ENCODE data around the gene UPF1. TPM values are rescaled to one million over a fixed set of nuclear protein-coding genes. Genes with fewer than 3 reads are reported as not detected.
A peak's percentile ranks its signal among the peaks of the same experiment; 100 is the strongest.

Gene UPF1
- polyA plus RNA-seq, 1 of the 3 experiments (the other 2 are of a cell fraction) = 33.3 TPM

- H4K20me1 ChIP-seq (ENCODE audit: insufficient read depth) = peaks cover 100% of the 10 kb centered on the region
Measured at GRCh38 chr19:18841400-18841799, 9.6 kb downstream of the UPF1 start.

GRCh38 chr19:18842166-18842565, 10.4 kb downstream of the UPF1 start:
- peaks cover 100% of the 10 kb centered on the region for H4K20me1 ChIP-seq (ENCODE audit: insufficient read depth)
- POLR2A ChIA-PET = interaction anchor here (1.1 kb wide), 1 partner anchor 10 kb away, joined by 7 read pairs; the partner anchor contains the start of gene UPF1

More at GRCh38 chr19:18841400-18841799, 9.6 kb downstream of the UPF1 start:
- no peaks in the 10 kb centered on the region for H3K9me2 ChIP-seq
- H3K27ac ChIP-seq (ENCODE audit: low read depth in 2 of 2, low read length in 1 of 2) = no peak overlapping the region
- H3K4me2 ChIP-seq = no peak overlapping the region
- H3K27me3 ChIP-seq (ENCODE audit: insufficient read depth) = no peaks in the 10 kb centered on the region
- H3K79me2 ChIP-seq (ENCODE audit: insufficient read depth) = peaks cover 99% of the 10 kb centered on the region
- H3K9me3 ChIP-seq = no peaks in the 10 kb centered on the region
- H2AFZ ChIP-seq (ENCODE audit: low read depth) = no peak overlapping the region
- peaks cover 8% of the 10 kb centered on the region for H3F3A ChIP-seq (replicated peaks; ENCODE audit: insufficient read depth)
- H3K9ac ChIP-seq = no peak overlapping the region
- TF ChIP-seq YY1 (IDR thresholded peaks at IDR 0.05; ENCODE audit: low read depth) = no peak
- TF ChIP-seq CHD2 (IDR thresholded peaks at IDR 0.05; ENCODE audit: low read length, partially characterized antibody) = no peak
- TF ChIP-seq MXI1 (IDR thresholded peaks at IDR 0.05; ENCODE audit: low read depth, low read length) = no peak
- TF ChIP-seq SMC3 (IDR thresholded peaks at IDR 0.05; ENCODE audit: low read depth, low read length) = no peak
- peaks cover 3 to 40% of the 10 kb centered on the region in 2 experiments; a peak in 1 of 4 replicates for H3K4me1 ChIP-seq (ENCODE audit: control insufficient read depth in 1 of 2, insufficient read depth in 2 of 2, low read depth in 1 of 2, low read length in 1 of 2)
- CTCF ChIA-PET = interaction anchor here (1.3 to 12.6 kb wide), 4 partner anchors 10 to 249 kb away, joined by 4 to 234 read pairs (median 12); partner anchors contain the start of genes REX1BD and UPF1
- no peak overlapping the region for H3K4me3 ChIP-seq (ENCODE audit: low read depth in 2 of 2, low read length in 1 of 2)
- DNase-seq = no peak
- POLR2A ChIA-PET = interaction anchor here (1.6 kb wide), 1 partner anchor 10 kb away, joined by 4 read pairs; the partner anchor contains the start of gene UPF1
- peaks cover 0 to 2% of the 10 kb centered on the region in 2 experiments for H3K36me3 ChIP-seq (replicated peaks in 1 of 2; ENCODE audit: control insufficient read depth in 1 of 2, insufficient read depth in 2 of 2, low read length in 1 of 2)
- WGBS (ENCODE audit: low lambda C conversion rate) = 88% methylated on average over 13 of the region's 15 CpGs

More at GRCh38 chr19:18842166-18842565, 10.4 kb downstream of the UPF1 start:
- Histone ChIP-seq H3F3A (replicated peaks; ENCODE audit: insufficient read depth) (peaks cover 8% of the 10 kb centered on the region), H3K9me3 (no peaks in the 10 kb centered on the region), H3K9me2 (no peaks in the 10 kb centered on the region), H3K4me1 (ENCODE audit: control insufficient read depth in 1 of 2, insufficient read depth in 2 of 2, low read depth in 1 of 2, low read length in 1 of 2) (peaks cover 3 to 47% of the 10 kb centered on the region in 2 experiments; a peak in 3 of 4 replicates), H3K9ac (no peak overlapping the region), H3K4me2 (no peak overlapping the region), H3K27me3 (ENCODE audit: insufficient read depth) (no peaks in the 10 kb centered on the region), H3K4me3 (ENCODE audit: low read depth in 2 of 2, low read length in 1 of 2) (no peak overlapping the region), H2AFZ (ENCODE audit: low read depth) (no peak overlapping the region), H3K36me3 (replicated peaks in 1 of 2; ENCODE audit: control insufficient read depth in 1 of 2, insufficient read depth in 2 of 2, low read length in 1 of 2) (peaks cover 0 to 2% of the 10 kb centered on the region in 2 experiments), H3K27ac (ENCODE audit: low read depth in 2 of 2, low read length in 1 of 2) (no peak overlapping the region), H3K79me2 (ENCODE audit: insufficient read depth) (peaks cover 99% of the 10 kb centered on the region)
- CTCF ChIA-PET = interaction anchor here (2.5 to 12.6 kb wide), 2 partner anchors 10 to 250 kb away, joined by 17 to 234 read pairs; partner anchors contain the start of genes REX1BD and UPF1
- TF ChIP-seq FOSL2 (IDR thresholded peaks at IDR 0.05; ENCODE audit: borderline replicate concordance, low read depth) (no peak), PBX3 (IDR thresholded peaks at IDR 0.05) (no peak), MEF2A (IDR thresholded peaks at IDR 0.05; ENCODE audit: borderline replicate concordance, low read depth) (no peak), SMC3 (IDR thresholded peaks at IDR 0.05; ENCODE audit: low read depth, low read length) (no peak), ZBTB33 (IDR thresholded peaks at IDR 0.05; ENCODE audit: borderline replicate concordance, low read depth) (no peak), CHD2 (IDR thresholded peaks at IDR 0.05; ENCODE audit: low read length, partially characterized antibody) (no peak), FOXM1 (IDR thresholded peaks at IDR 0.05; ENCODE audit: low read depth) (no peak), GABPA (IDR thresholded peaks at IDR 0.05; ENCODE audit: low read depth) (no peak), CTCF (IDR thresholded peaks at IDR 0.05) (no peak)
- DNase-seq = peak; percentile 58
- WGBS (ENCODE audit: low lambda C conversion rate) = 74% methylated on average over 7 of the region's 7 CpGs

All from SK-N-SH (cell line).